ENCODE data around the gene GMIP.

GRCh38 chr19:19686580-19686979 lies 43.1 kb upstream of the GMIP start:
- TF ChIP-seq CTCF (IDR thresholded peaks at IDR 0.05 in 8 of 11, conservative IDR thresholded peaks at IDR 0.05 in 3 of 11) (no peak), POLR2AphosphoS5 (IDR thresholded peaks at IDR 0.05) (no peak)
